CD4-positive, alpha-beta memory T cell (primary cell): ENCODE data around the gene CTPS2. TPM values are rescaled to one million over a fixed set of nuclear protein-coding genes. Genes with fewer than 3 reads are reported as not detected.

ENCODE experiments used
- CTCF ChIA-PET: fragments of 350-600 bp; sonication (Branson Sonifier 250); formaldehyde crosslinking; loops from one replicate; lab custom pipeline; 2021; ENCODE audit warnings: inconsistent platforms; ENCODE audit not compliant: partially characterized antibody; lab: Charles Lee
- POLR2A ChIA-PET: fragments of 350-600 bp; sonication (Branson Sonifier 250); formaldehyde crosslinking; loops from one replicate; lab custom pipeline; 2021; ENCODE audit not compliant: partially characterized antibody; lab: Charles Lee
- DNase-seq, 5 donors: peaks; one replicate each; pipeline versions ENCODE4 v3.0.0 to v3.0.0-alpha.2; 2020 to 2022; ENCODE audit warnings: mixed read lengths in 1 of 5
- H3K27ac ChIP-seq: one replicate; pipeline ENCODE4 v1.7.0; 2013; ENCODE audit warnings: low read depth, low read length
- H3K27me3 ChIP-seq: 2 replicates; pipeline ENCODE4 v1.7.0; 2013; ENCODE audit warnings: mild to moderate bottlenecking, low read length, moderate library complexity; ENCODE audit not compliant: insufficient read depth
- H3K36me3 ChIP-seq: 2 replicates; pipeline ENCODE4 v1.7.0; 2013; ENCODE audit warnings: mild to moderate bottlenecking, low read length, moderate library complexity; ENCODE audit not compliant: insufficient read depth
- H3K4me1 ChIP-seq: 2 replicates; pipeline ENCODE4 v1.7.0; 2013; ENCODE audit warnings: mild to moderate bottlenecking, low read length, moderate library complexity; ENCODE audit not compliant: insufficient read depth
- H3K4me3 ChIP-seq, 2 donors: one replicate each; pipeline ENCODE4 v1.7.0; 2013; ENCODE audit warnings: low read length in 2 of 2, mild to moderate bottlenecking in 1 of 2
- H3K9me3 ChIP-seq, 2 donors: one replicate each; pipeline ENCODE4 v1.7.0; 2013; ENCODE audit warnings: low read length in 2 of 2, control low read depth in 1 of 2; ENCODE audit not compliant: control insufficient read depth in 1 of 2
- H3K27ac Mint-ChIP-seq, 7 donors: one replicate each; pipeline ENCODE4 v1.8.0; 2020 to 2021; ENCODE audit warnings: mixed read lengths in 7 of 7, mild to moderate bottlenecking in 6 of 7, inconsistent platforms in 3 of 7, moderate library complexity in 3 of 7
- H3K27me3 Mint-ChIP-seq, 2 donors: one replicate each; pipeline ENCODE4 v1.8.0; 2020 to 2021; ENCODE audit warnings: mixed read lengths in 2 of 2
- H3K36me3 Mint-ChIP-seq, 2 donors: one replicate each; pipeline ENCODE4 v1.8.0; 2020 to 2021; ENCODE audit warnings: mixed read lengths in 2 of 2, inconsistent platforms in 1 of 2, mild to moderate bottlenecking in 1 of 2
- H3K4me1 Mint-ChIP-seq, 4 donors: one replicate each; pipeline ENCODE4 v1.8.0; 2020 to 2021; ENCODE audit warnings: mixed read lengths in 4 of 4, mild to moderate bottlenecking in 1 of 4
- H3K4me3 Mint-ChIP-seq, 8 donors: one replicate each; pipeline ENCODE4 v1.8.0; 2020 to 2021; ENCODE audit warnings: mixed read lengths in 8 of 8, mild to moderate bottlenecking in 7 of 8, moderate library complexity in 6 of 8, inconsistent platforms in 3 of 8
- H3K9me3 Mint-ChIP-seq, 8 donors: one replicate each; pipeline ENCODE4 v1.8.0; 2020 to 2021; ENCODE audit warnings: mixed read lengths in 8 of 8, mild to moderate bottlenecking in 5 of 8, inconsistent platforms in 3 of 8, moderate library complexity in 1 of 8
- intact Hi-C: fragments of 100-400 bp; cut with micrococcal nuclease; formaldehyde crosslinking; loops from one replicate; pipeline ENCODE4 v1.15.1; 2023
- polyA plus RNA-seq, 2 donors: library from polyadenylated mRNA; unstranded; fragments of 300-500 nt; fragmentation: Illumina TruSeq; gene quantifications; one replicate each; pipeline ENCODE4 v1.2.3, GENCODE V29; 2021
- total RNA-seq, 2 experiments: library from RNA; stranded (reverse); gene quantifications; one replicate each; pipeline ENCODE4 v1.2.3, GENCODE V29; 2021

CTPS2 gene
- total and polyA plus RNA-seq, 4 experiments from 2014 or later = 3.8 to 7.2 (median 5.5) TPM

- Histone ChIP-seq H3K9me3 (no peaks in the 10 kb centered on the region), H3K4me1 (no peaks in the 10 kb centered on the region), H3K27ac (no peak overlapping the region), H3K4me3 (no peak overlapping the region), H3K27me3 (no peaks in the 10 kb centered on the region), H3K36me3 (no peaks in the 10 kb centered on the region)
- intact Hi-C loops = no loop called here
- Mint-ChIP-seq H3K27ac (no peak overlapping the region), H3K27me3 (no peaks in the 10 kb centered on the region), H3K9me3 (no peaks in the 10 kb centered on the region), H3K4me1 (no peaks in the 10 kb centered on the region), H3K36me3 (peaks cover 0 to 3% of the 10 kb centered on the region in 2 donors), H3K4me3 (no peak overlapping the region)
- CTCF ChIA-PET = interaction anchor here (1.2 kb wide), 1 partner anchor 1232 kb away, joined by 3 read pairs; no protein-coding TSS in a partner anchor
- POLR2A ChIA-PET = no interaction called here
- DNase-seq = no peak
These were observed 9.5 kb downstream of the CTPS2 start for GRCh38 chrX:16702700-16703599.

DNA sequence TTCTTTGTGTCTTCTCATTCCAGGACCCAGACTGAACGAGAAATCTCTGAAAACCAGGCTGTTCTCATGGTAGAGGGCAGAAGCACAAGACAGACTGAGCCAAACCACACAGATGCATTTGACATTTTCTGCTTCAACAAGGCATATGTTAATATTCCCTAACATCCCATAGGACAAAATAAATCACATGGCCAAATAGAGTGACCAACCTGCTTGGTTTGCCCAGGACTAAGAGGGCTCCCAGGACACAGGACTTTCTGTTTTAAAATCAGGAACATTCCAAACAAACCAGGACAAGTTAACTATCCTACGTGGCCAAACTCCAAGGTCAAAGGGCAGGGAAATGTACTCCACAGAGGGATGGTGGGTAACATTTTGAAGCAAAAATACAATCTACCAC lies 11.7 kb downstream of the CTPS2 start:
- H3K4me1 Mint-ChIP-seq = no peaks in the 10 kb centered on the region
- H3K4me1 ChIP-seq = no peaks in the 10 kb centered on the region
- CTCF ChIA-PET = no interaction called here

DNA sequence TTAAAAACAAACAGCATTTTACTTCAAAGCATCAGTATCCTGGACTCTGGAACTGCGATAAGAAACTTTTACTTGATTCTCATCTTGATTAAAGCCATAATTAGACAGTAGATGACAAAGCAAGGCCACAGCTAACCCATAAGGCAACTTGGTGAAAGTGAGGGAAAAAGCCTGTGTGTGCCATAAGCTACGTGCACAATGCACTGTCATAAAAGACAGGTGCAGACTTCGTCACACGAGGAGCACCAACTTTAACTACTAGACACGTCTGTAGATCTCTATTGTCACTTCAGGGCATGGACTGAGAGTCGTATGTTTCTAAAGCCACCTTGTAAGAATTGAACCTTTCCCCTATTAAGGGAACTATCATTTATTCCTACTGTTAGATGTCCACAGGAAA lies 13.1 kb downstream of the CTPS2 start:
- ChIA-PET CTCF (no interaction called here), POLR2A (no interaction called here)
- H3K36me3 ChIP-seq = no peaks in the 10 kb centered on the region
- Mint-ChIP-seq H3K27ac (peak overlapping the region in 1 of 7 donors; percentile 42), H3K36me3 (peaks cover 0 to 6% of the 10 kb centered on the region in 2 donors), H3K27me3 (no peaks in the 10 kb centered on the region), H3K4me3 (no peak overlapping the region), H3K4me1 (peaks cover 0 to 2% (median 0%) of the 10 kb centered on the region in 4 donors), H3K9me3 (no peaks in the 10 kb centered on the region)
- no peaks in the 10 kb centered on the region for H3K27me3 ChIP-seq
- no peak for DNase-seq
- intact Hi-C loops = no loop called here
- H3K4me3 ChIP-seq = no peak overlapping the region
- no peak overlapping the region for H3K27ac ChIP-seq
- H3K9me3 ChIP-seq = no peaks in the 10 kb centered on the region
- H3K4me1 ChIP-seq = no peaks in the 10 kb centered on the region

More for the DNA sequence above, 11.7 kb downstream of the CTPS2 start:
- Mint-ChIP-seq H3K27ac (no peak overlapping the region), H3K9me3 (no peaks in the 10 kb centered on the region), H3K4me3 (no peak overlapping the region), H3K36me3 (peaks cover 0 to 6% of the 10 kb centered on the region in 2 donors), H3K27me3 (no peaks in the 10 kb centered on the region)
- intact Hi-C loops = no loop called here
- no peaks in the 10 kb centered on the region for H3K9me3 ChIP-seq
- H3K27me3 ChIP-seq = no peaks in the 10 kb centered on the region
- POLR2A ChIA-PET = no interaction called here
- H3K36me3 ChIP-seq = no peaks in the 10 kb centered on the region
- DNase-seq = no peak
- H3K27ac ChIP-seq = no peak overlapping the region
- H3K4me3 ChIP-seq = no peak overlapping the region

- Mint-ChIP-seq H3K4me3 (no peak overlapping the region), H3K36me3 (peaks cover 3 to 9% of the 10 kb centered on the region in 2 donors), H3K4me1 (peaks cover 0 to 2% (median 0%) of the 10 kb centered on the region in 4 donors), H3K27ac (no peak overlapping the region), H3K9me3 (no peaks in the 10 kb centered on the region), H3K27me3 (no peaks in the 10 kb centered on the region)
- intact Hi-C loops = no loop called here
- Histone ChIP-seq H3K36me3 (no peaks in the 10 kb centered on the region), H3K27me3 (no peaks in the 10 kb centered on the region), H3K9me3 (no peaks in the 10 kb centered on the region), H3K4me3 (no peak overlapping the region), H3K27ac (no peak overlapping the region), H3K4me1 (no peaks in the 10 kb centered on the region)
- DNase-seq = no peak
- POLR2A ChIA-PET = interaction anchor here (0.9 kb wide), 1 partner anchor 842 kb away, joined by 3 read pairs; the partner anchor contains the start of gene AP1S2
- CTCF ChIA-PET = interaction anchor here (0.7 to 3.4 kb wide), 9 partner anchors 10 to 1347 kb away, joined by 3 to 12 read pairs (median 5); partner anchors contain the start of gene GRPR
These were observed 15.5 kb downstream of the CTPS2 start for GRCh38 chrX:16696956-16697355.

- intact Hi-C loops = loop anchor here (1.0 kb wide), 2 partner anchors 259 to 572 kb away; partner anchors contain the start of gene GRPR
- H3K36me3 ChIP-seq = no peaks in the 10 kb centered on the region
- POLR2A ChIA-PET = no interaction called here
- CTCF ChIA-PET = interaction anchor here (1.3 to 3.4 kb wide), 6 partner anchors 8 to 1346 kb away, joined by 3 to 12 read pairs (median 6); partner anchors contain the start of gene GRPR
- H3K4me3 ChIP-seq = no peak overlapping the region
- Mint-ChIP-seq H3K9me3 (no peaks in the 10 kb centered on the region), H3K27me3 (no peaks in the 10 kb centered on the region), H3K27ac (peak overlapping the region in 1 of 7 donors; percentile 19), H3K4me1 (peaks cover 0 to 2% (median 0%) of the 10 kb centered on the region in 4 donors), H3K36me3 (peaks cover 3 to 20% of the 10 kb centered on the region in 2 donors), H3K4me3 (no peak overlapping the region)
- H3K27me3 ChIP-seq = no peaks in the 10 kb centered on the region
- no peak overlapping the region for H3K27ac ChIP-seq
- DNase-seq = peak in 4 of 5 donors; percentile 44 to 58 (median 56)
- H3K4me1 ChIP-seq = no peaks in the 10 kb centered on the region
- no peaks in the 10 kb centered on the region for H3K9me3 ChIP-seq
These were observed 17.3 kb downstream of the CTPS2 start for GRCh38 chrX:16695079-16695676.

- intact Hi-C loops = no loop called here
- H3K4me1 Mint-ChIP-seq = no peaks in the 10 kb centered on the region
- H3K4me3 Mint-ChIP-seq = no peak overlapping the region
- Histone ChIP-seq H3K4me3 (no peak overlapping the region), H3K36me3 (no peaks in the 10 kb centered on the region), H3K27ac (no peak overlapping the region), H3K4me1 (no peaks in the 10 kb centered on the region), H3K9me3 (no peaks in the 10 kb centered on the region), H3K27me3 (no peaks in the 10 kb centered on the region)
- ChIA-PET CTCF (interaction anchor here (2.1 kb wide), 1 partner anchor 8 kb away, joined by 8 read pairs; no protein-coding TSS in a partner anchor), POLR2A (no interaction called here)
- no peak for DNase-seq
- no peaks in the 10 kb centered on the region for H3K9me3 Mint-ChIP-seq
- H3K27me3 Mint-ChIP-seq = no peaks in the 10 kb centered on the region
- peaks cover 4 to 14% of the 10 kb centered on the region in 2 donors for H3K36me3 Mint-ChIP-seq
- H3K27ac Mint-ChIP-seq = no peak overlapping the region
These were observed 25.0 kb downstream of the CTPS2 start for GRCh38 chrX:16687514-16687913.
